Measurements from ENCODE around the gene KRTAP20-4. TPM values are rescaled to one million over a fixed set of nuclear protein-coding genes. Genes with fewer than 3 reads are reported as not detected.

The KRTAP20-4 gene

GRCh38 chr21:30668776-30669175 lies 48.3 kb downstream of the KRTAP20-4 start:
- no peak overlapping the region for H4K8ac ChIP-seq (ENCODE audit: low read length)
- no peaks in the 10 kb centered on the region for H3K27me3 ChIP-seq (ENCODE audit: control insufficient read depth in 1 of 2, insufficient read depth in 1 of 2, low read length in 2 of 2)
- no peak overlapping the region for H3K4me2 ChIP-seq (ENCODE audit: low read length, poor library complexity, severe bottlenecking)
- no peak for DNase-seq
- no peak overlapping the region for H2AFZ ChIP-seq (ENCODE audit: low read depth, low read length)
- H3K9ac ChIP-seq (ENCODE audit: low read length) = no peak overlapping the region
- H3K79me1 ChIP-seq (replicated peaks; ENCODE audit: low read length, poor library complexity, severe bottlenecking) = no peaks in the 10 kb centered on the region
- no peak overlapping the region for H3K27ac ChIP-seq (ENCODE audit: low read length, poor library complexity, severe bottlenecking)
- no peak overlapping the region for H3K4me3 ChIP-seq (ENCODE audit: insufficient read depth in 1 of 2, low read depth in 1 of 2, low read length in 2 of 2)
- H3K23ac ChIP-seq (ENCODE audit: low read length in 2 of 2) = no peak overlapping the region
- no peaks in the 10 kb centered on the region for H3K9me3 ChIP-seq (ENCODE audit: control insufficient read depth, low read length)
- H2AK5ac ChIP-seq (ENCODE audit: low read length, severe bottlenecking) = no peak overlapping the region
- H3K18ac ChIP-seq (ENCODE audit: low read depth in 1 of 2, low read length in 2 of 2) = no peak overlapping the region
- H2BK15ac ChIP-seq (ENCODE audit: low read depth, poor library complexity, severe bottlenecking) = no peak overlapping the region
- no peaks in the 10 kb centered on the region for H3K4me1 ChIP-seq (ENCODE audit: control insufficient read depth, insufficient read depth, low read depth, low read length)
- 80% methylated on average over 1 of the region's 1 CpG for WGBS
- H3K36me3 ChIP-seq (ENCODE audit: control insufficient read depth in 1 of 2, insufficient read depth in 2 of 2, low read depth in 1 of 2, low read length in 2 of 2) = no peaks in the 10 kb centered on the region
- H2BK5ac ChIP-seq (ENCODE audit: low read depth, low read length, poor library complexity, severe bottlenecking) = no peak overlapping the region
- no peak overlapping the region for H2BK120ac ChIP-seq (ENCODE audit: low read depth, low read length)
- H3K4ac ChIP-seq (ENCODE audit: low read depth in 1 of 2, low read length in 2 of 2) = no peak overlapping the region
- no peak overlapping the region for H2BK12ac ChIP-seq (ENCODE audit: low read length in 2 of 2)
- H3K14ac ChIP-seq (ENCODE audit: low read length in 2 of 2) = no peak overlapping the region
- no peak overlapping the region for H4K91ac ChIP-seq (ENCODE audit: low read length)

Small RNAs within 50 kb of the gene (small RNA-seq; reads per million reads assigned to genes)
- gene KRTAP20-1 (ENCODE audit: low read depth) (not detected), gene KRTAP20-3 (ENCODE audit: low read depth) (not detected), gene KRTAP20-4 (ENCODE audit: low read depth) (not detected), gene KRTAP22-1 (ENCODE audit: low read depth) (not detected), gene KRTAP22-2 (ENCODE audit: low read depth) (not detected)

All from mesenchymal stem cell (in vitro differentiated cells and primary cell).